CD4-positive, alpha-beta T cell treated with Interleukin-17A for 1 hour (primary cell): ENCODE data around the gene RPSA.
"Not testable (repeated sequence)": the region's sequence is repeated elsewhere in the genome, so short reads cannot be mapped to it uniquely, and the experiment has no call there.

ENCODE experiments used
- DNase-seq: peaks from one replicate; pipeline ENCODE4 v3.0.0-alpha.2; 2020

The RPSA gene

GRCh38 chr3:39390181-39390580 lies 16.3 kb upstream of the RPSA start:
- DNase-seq = no peak

GRCh38 chr3:39396690-39397089 lies 9.8 kb upstream of the RPSA start:
- DNase-seq = no peak

GRCh38 chr3:39398700-39399099 lies 7.8 kb upstream of the RPSA start:
- no peak for DNase-seq

- DNase-seq = no peak
Measured at GRCh38 chr3:39401983-39402382, 4.5 kb upstream of the RPSA start.

GRCh38 chr3:39404943-39405686 lies 1.4 kb upstream of the RPSA start:
- DNase-seq = no peak

GRCh38 chr3:39405687-39406367 lies 693 bp upstream of the RPSA start:
- no peak for DNase-seq

- no peak for DNase-seq
Measured at GRCh38 chr3:39407259-39407629, 724 bp downstream of the RPSA start.

- DNase-seq = no peak
Measured at GRCh38 chr3:39407773-39408492, 1.4 kb downstream of the RPSA start.

- peak; percentile 50 for DNase-seq
Measured at GRCh38 chr3:39408493-39409372, 2.2 kb downstream of the RPSA start.

GRCh38 chr3:39409514-39410136 lies 3.1 kb downstream of the RPSA start:
- no peak for DNase-seq

GRCh38 chr3:39410893-39411292 lies 4.4 kb downstream of the RPSA start:
- no peak for DNase-seq

- no peak for DNase-seq
Measured at GRCh38 chr3:39412668-39413260, 6.2 kb downstream of the RPSA start.

- DNase-seq = no peak
Measured at GRCh38 chr3:39413691-39414420, 7.3 kb downstream of the RPSA start.

- DNase-seq = no peak
Measured at GRCh38 chr3:39414421-39414907, 7.9 kb downstream of the RPSA start.

GRCh38 chr3:39415302-39415701 lies 8.8 kb downstream of the RPSA start:
- not testable (repeated sequence) for DNase-seq

- no peak for DNase-seq
Measured at GRCh38 chr3:39415983-39416382, 9.5 kb downstream of the RPSA start.

- not testable (repeated sequence) for DNase-seq
Measured at GRCh38 chr3:39416998-39417397, 10.5 kb downstream of the RPSA start.

GRCh38 chr3:39418556-39419225 lies 12.2 kb downstream of the RPSA start:
- not testable (repeated sequence) for DNase-seq

GRCh38 chr3:39419742-39420315 lies 13.3 kb downstream of the RPSA start:
- no peak for DNase-seq

- DNase-seq = no peak
Measured at GRCh38 chr3:39420543-39420942, 14.0 kb downstream of the RPSA start.
